ENCODE measurements around the gene EXOC4. TPM values are rescaled to one million over a fixed set of nuclear protein-coding genes. Genes with fewer than 3 reads are reported as not detected.

Gene EXOC4
- total RNA-seq, 4 donors from 2014 or later = 60.0 to 187 (median 80.1) TPM

DNA sequence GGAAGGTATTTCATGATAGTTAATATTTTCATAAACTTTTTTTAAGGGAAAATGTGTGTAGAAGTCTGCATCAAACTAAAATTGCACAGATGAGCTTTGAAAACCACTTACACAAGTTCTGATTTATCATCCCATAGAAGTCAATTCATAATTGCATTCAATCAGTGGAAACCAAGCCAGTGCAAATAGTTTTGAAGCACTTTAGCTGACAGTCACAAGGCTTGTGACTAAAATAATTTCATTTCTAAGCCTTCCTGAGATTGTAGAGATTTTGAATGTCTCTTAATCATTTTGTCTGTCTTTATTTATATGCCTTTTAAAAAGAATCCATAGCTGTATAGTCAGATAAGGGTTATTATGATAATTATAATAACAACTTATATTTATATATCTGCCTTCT, 41.4 kb downstream of the EXOC4 start:
- DNase-seq (ENCODE audit: low spot score in 2 of 2) = no peak
- TF ChIP-seq, protein P1, sequence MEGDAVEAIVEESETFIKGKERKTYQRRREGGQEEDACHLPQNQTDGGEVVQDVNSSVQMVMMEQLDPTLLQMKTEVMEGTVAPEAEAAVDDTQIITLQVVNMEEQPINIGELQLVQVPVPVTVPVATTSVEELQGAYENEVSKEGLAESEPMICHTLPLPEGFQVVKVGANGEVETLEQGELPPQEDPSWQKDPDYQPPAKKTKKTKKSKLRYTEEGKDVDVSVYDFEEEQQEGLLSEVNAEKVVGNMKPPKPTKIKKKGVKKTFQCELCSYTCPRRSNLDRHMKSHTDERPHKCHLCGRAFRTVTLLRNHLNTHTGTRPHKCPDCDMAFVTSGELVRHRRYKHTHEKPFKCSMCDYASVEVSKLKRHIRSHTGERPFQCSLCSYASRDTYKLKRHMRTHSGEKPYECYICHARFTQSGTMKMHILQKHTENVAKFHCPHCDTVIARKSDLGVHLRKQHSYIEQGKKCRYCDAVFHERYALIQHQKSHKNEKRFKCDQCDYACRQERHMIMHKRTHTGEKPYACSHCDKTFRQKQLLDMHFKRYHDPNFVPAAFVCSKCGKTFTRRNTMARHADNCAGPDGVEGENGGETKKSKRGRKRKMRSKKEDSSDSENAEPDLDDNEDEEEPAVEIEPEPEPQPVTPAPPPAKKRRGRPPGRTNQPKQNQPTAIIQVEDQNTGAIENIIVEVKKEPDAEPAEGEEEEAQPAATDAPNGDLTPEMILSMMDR (IDR thresholded peaks at IDR 0.05) = no peak
- TF ChIP-seq EP300 (IDR thresholded peaks at IDR 0.05) (no peak), POLR2A (IDR thresholded peaks at IDR 0.05) (no peak), POLR2AphosphoS5 (IDR thresholded peaks at IDR 0.05) (no peak)
- no peaks in the 10 kb centered on the region for H3K9me3 ChIP-seq
- H3K4me3 ChIP-seq = no peak overlapping the region
- no peaks in the 10 kb centered on the region for H3K27me3 ChIP-seq
- peaks cover 4% of the 10 kb centered on the region for H3K4me1 ChIP-seq
- H3K36me3 ChIP-seq = peaks cover 17% of the 10 kb centered on the region
- H3K27ac ChIP-seq = no peak overlapping the region

DNA sequence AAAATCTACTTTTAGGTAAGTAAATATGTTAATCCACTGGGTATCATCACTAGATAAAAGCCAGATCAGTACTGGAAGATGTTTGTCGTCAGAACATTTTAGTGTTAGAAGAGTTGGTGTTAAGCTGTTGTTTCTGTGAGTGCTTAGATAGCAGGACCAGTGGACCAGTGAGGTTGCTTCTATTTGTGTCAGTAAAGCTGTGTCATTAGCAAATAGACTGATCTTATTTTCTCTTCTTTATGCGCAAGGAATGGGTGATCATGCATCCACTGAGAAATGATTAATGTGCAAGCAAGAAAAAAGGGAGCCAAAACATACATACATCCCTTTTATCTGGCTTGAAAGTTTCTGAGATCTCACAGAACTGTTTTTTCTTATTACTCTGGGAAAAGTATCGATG, 42.6 kb downstream of the EXOC4 start:
- Histone ChIP-seq H3K4me1 (peaks cover 4% of the 10 kb centered on the region), H3K36me3 (peaks cover 9% of the 10 kb centered on the region), H3K27ac (no peak overlapping the region), H3K27me3 (no peaks in the 10 kb centered on the region), H3K4me3 (no peak overlapping the region), H3K9me3 (no peaks in the 10 kb centered on the region)
- no peak for DNase-seq (ENCODE audit: low spot score in 2 of 2)
- TF ChIP-seq EP300 (IDR thresholded peaks at IDR 0.05) (no peak), POLR2A (IDR thresholded peaks at IDR 0.05) (no peak), POLR2AphosphoS5 (IDR thresholded peaks at IDR 0.05) (no peak)
- TF ChIP-seq, protein P1 (IDR thresholded peaks at IDR 0.05) = no peak
- WGBS = 93% methylated on average over 3 of the region's 3 CpGs

DNA sequence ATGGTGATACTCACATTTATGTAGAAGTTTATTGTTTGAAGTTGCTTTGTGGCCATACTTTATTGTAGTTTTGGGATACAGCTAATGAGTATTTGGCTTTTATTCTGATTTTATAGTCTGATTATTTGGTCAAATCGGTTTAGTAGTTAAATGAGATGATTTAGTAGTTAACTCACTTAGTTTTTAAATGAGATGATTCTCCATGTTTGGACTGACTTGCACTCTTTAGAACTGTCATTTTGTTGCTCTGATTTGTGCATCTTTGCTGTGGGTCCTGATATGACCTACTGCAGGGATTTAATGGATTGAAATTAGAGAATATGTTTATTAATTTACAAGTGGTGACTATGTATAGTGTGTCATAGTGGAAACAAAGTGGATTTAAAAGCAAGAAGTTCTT, 44.2 kb downstream of the EXOC4 start:
- H3K4me1 ChIP-seq = peaks cover 4% of the 10 kb centered on the region
- H3K27me3 ChIP-seq = no peaks in the 10 kb centered on the region
- no peaks in the 10 kb centered on the region for H3K36me3 ChIP-seq
- H3K4me3 ChIP-seq = no peak overlapping the region
- H3K9me3 ChIP-seq = no peaks in the 10 kb centered on the region
- H3K27ac ChIP-seq = no peak overlapping the region
- 93% methylated on average over 1 of the region's 1 CpG for WGBS
- no peak for DNase-seq (ENCODE audit: low spot score in 2 of 2)
- no peak for TF ChIP-seq POLR2AphosphoS5 (IDR thresholded peaks at IDR 0.05)
- no peak for TF ChIP-seq POLR2A (IDR thresholded peaks at IDR 0.05)
- TF ChIP-seq EP300 (IDR thresholded peaks at IDR 0.05) = no peak
- TF ChIP-seq, protein P1 (IDR thresholded peaks at IDR 0.05) = no peak

DNA sequence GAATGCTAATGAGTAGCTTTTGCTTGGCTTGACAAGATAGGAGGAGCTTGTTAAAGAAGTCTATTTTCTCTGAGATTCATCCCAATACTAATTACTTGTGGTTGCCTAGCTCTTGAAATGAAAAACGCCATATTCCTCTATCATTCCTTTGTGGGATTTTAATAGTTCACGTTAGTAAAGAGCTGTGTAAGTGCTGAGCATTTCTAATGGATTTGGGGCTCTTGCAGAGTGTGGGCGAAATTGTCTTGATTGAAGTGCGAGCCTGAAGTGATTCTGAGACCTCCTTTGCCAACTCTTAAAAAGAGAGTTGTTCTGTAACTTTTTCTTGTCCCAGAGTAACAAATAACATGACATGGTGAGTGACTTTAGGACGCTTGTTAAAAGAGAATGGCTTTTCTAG, 45.2 kb downstream of the EXOC4 start:
- 95% methylated on average over 5 of the region's 5 CpGs for WGBS
- TF ChIP-seq POLR2AphosphoS5 (IDR thresholded peaks at IDR 0.05) = no peak
- TF ChIP-seq EP300 (IDR thresholded peaks at IDR 0.05) = no peak
- TF ChIP-seq POLR2A (IDR thresholded peaks at IDR 0.05) = no peak
- TF ChIP-seq, protein P1 (IDR thresholded peaks at IDR 0.05) = no peak
- Histone ChIP-seq H3K27me3 (no peaks in the 10 kb centered on the region), H3K36me3 (no peaks in the 10 kb centered on the region), H3K27ac (no peak overlapping the region), H3K4me1 (peaks cover 4% of the 10 kb centered on the region), H3K9me3 (no peaks in the 10 kb centered on the region), H3K4me3 (no peak overlapping the region)
- no peak for DNase-seq (ENCODE audit: low spot score in 2 of 2)

DNA sequence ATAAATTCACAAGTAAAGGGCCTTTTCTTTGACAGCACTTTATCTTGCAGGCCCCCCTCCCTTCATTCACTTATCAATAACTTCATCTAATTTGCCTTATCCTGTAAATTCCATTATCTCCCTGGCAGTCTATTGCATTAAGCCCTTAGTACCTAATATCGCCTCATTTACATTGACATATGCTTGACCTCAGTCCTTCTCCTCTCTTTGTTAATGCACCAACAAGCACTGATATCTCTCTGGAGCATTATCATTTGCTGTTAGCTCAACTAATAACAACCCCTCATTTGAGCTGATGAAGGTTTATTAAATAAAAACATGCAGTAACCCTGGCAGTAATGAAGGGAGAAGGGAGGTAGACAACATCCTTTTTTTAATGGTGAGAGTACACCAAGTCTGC, 46.8 kb downstream of the EXOC4 start:
- WGBS = 94% methylated on average over 1 of the region's 1 CpG
- no peak for TF ChIP-seq POLR2A (IDR thresholded peaks at IDR 0.05)
- no peak for TF ChIP-seq POLR2AphosphoS5 (IDR thresholded peaks at IDR 0.05)
- TF ChIP-seq, protein P1 (IDR thresholded peaks at IDR 0.05) = no peak
- TF ChIP-seq EP300 (IDR thresholded peaks at IDR 0.05) = no peak
- Histone ChIP-seq H3K4me3 (no peak overlapping the region), H3K36me3 (no peaks in the 10 kb centered on the region), H3K4me1 (no peaks in the 10 kb centered on the region), H3K27me3 (no peaks in the 10 kb centered on the region), H3K27ac (no peak overlapping the region), H3K9me3 (no peaks in the 10 kb centered on the region)
- no peak for DNase-seq (ENCODE audit: low spot score in 2 of 2)
